ENCODE data around the gene ZNF296. TPM values are rescaled to one million over a fixed set of nuclear protein-coding genes. Genes with fewer than 3 reads are reported as not detected.

The ZNF296 gene
- polyA plus RNA-seq, 1 experiment = 0.09 TPM

DNA sequence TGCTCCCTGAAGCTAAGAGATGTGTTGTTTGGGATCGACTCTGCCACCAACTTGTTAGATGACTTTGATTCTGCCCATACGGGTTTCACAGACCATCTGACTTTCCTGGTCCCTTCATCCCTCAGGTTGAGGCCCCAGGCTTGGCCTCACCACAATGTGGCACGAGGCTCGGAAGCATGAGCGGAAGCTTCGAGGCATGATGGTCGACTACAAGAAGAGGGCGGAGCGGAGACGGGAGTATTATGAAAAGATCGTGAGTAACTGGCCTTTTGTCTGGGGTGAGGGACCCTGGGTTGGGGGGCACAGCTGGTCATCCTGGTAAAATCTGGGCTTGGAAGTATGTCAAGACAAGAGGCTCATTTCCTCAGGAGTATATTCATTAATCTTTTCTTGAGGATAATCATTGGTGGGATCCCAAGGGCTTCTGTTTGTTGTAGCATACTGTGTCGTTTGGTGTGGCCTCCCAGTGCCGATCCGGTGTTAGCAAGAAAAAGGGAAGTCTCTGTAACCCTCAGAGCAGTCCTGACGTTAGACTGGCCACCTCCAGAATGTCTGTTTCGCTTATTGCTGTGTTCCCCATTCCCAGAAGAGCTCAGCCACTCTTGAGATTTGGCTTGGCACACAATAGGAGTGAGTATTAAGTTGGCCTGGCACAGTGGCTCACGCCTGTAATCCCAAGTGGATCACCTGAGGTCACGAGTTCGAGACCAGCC lies 36.1 kb downstream of the ZNF296 start:
- peak overlapping the region; percentile 87 for H3K4me3 ChIP-seq (ENCODE audit: low read depth, low read length)
- CTCF ChIA-PET = interaction anchor here (0.7 to 5.3 kb wide), 4 partner anchors 11 to 61 kb away, joined by 3 to 28 read pairs (median 4); partner anchors contain the start of gene PPP1R37
- H3K27me3 ChIP-seq (ENCODE audit: control insufficient read depth, insufficient read depth, low read length) = no peaks in the 10 kb centered on the region
- TF ChIP-seq, protein P1, sequence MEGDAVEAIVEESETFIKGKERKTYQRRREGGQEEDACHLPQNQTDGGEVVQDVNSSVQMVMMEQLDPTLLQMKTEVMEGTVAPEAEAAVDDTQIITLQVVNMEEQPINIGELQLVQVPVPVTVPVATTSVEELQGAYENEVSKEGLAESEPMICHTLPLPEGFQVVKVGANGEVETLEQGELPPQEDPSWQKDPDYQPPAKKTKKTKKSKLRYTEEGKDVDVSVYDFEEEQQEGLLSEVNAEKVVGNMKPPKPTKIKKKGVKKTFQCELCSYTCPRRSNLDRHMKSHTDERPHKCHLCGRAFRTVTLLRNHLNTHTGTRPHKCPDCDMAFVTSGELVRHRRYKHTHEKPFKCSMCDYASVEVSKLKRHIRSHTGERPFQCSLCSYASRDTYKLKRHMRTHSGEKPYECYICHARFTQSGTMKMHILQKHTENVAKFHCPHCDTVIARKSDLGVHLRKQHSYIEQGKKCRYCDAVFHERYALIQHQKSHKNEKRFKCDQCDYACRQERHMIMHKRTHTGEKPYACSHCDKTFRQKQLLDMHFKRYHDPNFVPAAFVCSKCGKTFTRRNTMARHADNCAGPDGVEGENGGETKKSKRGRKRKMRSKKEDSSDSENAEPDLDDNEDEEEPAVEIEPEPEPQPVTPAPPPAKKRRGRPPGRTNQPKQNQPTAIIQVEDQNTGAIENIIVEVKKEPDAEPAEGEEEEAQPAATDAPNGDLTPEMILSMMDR (IDR thresholded peaks at IDR 0.05; ENCODE audit: insufficient read depth, low read depth, low read length) = no peak
- H3K36me3 ChIP-seq (ENCODE audit: control insufficient read depth, insufficient read depth, low read length) = peaks cover 27% of the 10 kb centered on the region
- POLR2A ChIA-PET = no interaction called here
- no peak for DNase-seq (ENCODE audit: low read depth)

DNA sequence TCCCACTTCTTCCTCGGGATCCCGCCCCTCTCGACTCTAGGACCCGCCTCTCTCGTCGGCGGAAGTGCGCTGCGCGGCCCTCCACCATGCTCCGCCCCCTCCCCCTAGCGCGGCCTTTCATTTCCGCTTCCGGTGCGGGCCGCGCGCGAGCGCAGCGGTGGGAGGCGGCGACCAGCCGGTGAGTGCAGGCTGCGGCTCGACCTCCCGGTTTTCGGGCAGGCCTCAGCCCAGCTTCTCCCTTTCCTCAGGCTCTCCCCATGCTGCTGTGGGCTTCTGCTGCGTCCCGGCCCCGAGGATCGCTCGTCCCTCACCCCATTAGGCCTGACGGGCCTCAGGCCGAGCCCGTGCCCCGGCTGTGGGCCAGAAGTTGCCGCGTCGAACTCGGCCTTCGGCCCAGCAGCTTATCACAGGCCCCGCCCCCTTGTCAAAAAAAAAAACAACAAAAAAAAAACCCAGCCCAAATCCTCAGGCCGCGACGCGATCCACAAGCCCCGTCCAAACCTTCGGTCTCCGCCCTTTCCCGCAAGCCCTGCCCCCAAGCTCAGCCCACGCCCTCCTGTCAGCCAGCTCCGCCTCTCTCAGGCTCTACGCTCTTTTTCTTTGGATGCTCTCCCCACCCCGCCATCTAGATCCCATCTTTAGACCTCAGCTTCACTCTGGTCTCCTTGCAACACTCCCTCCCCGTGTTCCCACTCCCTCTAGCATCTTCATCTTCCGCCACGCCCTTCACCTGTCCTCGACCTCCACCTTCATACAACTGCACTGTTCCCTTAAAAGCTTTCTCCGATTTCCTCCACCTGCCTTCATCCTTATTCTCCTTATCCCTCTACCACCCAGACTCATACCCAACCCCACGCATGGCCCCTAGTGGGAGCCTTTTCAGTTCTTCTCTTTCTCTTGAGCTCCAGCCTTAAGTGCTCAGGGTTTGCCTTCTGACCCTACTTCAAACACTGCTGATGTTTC lies 37.1 kb downstream of the ZNF296 start, which contains the start of gene CLASRP:
CLASRP (plus strand) TSS at position 115 of the 963 bp plus-strand sequence. CDS start 1,168 bp downstream, outside the sequence.
- CTCF ChIA-PET = interaction anchor here (0.7 to 5.3 kb wide), 5 partner anchors 11 to 1482 kb away, joined by 3 to 28 read pairs (median 3); no protein-coding TSS in a partner anchor
- Histone ChIP-seq H3K4me3 (ENCODE audit: low read depth, low read length) (peak within 1 kb of the TSS; percentile 87), H3K36me3 (ENCODE audit: control insufficient read depth, insufficient read depth, low read length) (peaks cover 21% of the 10 kb centered on the region), H3K27me3 (ENCODE audit: control insufficient read depth, insufficient read depth, low read length) (no peaks in the 10 kb centered on the region)
- POLR2A ChIA-PET = interaction anchor here (0.6 to 0.7 kb wide), 3 partner anchors 458 to 1031 kb away, joined by 4 to 7 read pairs (median 4); no protein-coding TSS in a partner anchor
- TF ChIP-seq, protein P1 (IDR thresholded peaks at IDR 0.05; ENCODE audit: insufficient read depth, low read depth, low read length) = no peak
- peak; percentile 31 for DNase-seq (ENCODE audit: low read depth)

DNA sequence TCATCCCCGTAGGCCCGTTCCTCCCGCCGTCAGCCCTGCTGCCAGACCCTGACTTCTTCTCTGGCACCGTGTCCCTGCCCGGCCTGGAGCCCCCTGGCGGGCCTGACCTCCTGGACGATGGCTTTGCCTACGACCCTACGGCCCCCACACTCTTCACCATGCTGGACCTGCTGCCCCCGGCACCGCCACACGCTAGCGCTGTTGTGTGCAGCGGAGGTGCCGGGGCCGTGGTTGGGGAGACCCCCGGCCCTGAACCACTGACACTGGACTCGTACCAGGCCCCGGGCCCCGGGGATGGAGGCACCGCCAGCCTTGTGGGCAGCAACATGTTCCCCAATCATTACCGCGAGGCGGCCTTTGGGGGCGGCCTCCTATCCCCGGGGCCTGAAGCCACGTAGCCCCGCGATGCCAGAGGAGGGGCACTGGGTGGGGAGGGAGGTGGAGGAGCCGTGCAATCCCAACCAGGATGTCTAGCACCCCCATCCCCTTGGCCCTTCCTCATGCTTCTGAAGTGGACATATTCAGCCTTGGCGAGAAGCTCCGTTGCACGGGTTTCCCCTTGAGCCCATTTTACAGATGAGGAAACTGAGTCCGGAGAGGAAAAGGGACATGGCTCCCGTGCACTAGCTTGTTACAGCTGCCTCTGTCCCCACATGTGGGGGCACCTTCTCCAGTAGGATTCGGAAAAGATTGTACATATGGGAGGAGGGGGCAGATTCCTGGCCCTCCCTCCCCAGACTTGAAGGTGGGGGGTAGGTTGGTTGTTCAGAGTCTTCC lies 38.7 kb downstream of the ZNF296 start:
- CTCF ChIA-PET = interaction anchor here (5.3 kb wide), 1 partner anchor 22 kb away, joined by 28 read pairs; no protein-coding TSS in a partner anchor

DNA sequence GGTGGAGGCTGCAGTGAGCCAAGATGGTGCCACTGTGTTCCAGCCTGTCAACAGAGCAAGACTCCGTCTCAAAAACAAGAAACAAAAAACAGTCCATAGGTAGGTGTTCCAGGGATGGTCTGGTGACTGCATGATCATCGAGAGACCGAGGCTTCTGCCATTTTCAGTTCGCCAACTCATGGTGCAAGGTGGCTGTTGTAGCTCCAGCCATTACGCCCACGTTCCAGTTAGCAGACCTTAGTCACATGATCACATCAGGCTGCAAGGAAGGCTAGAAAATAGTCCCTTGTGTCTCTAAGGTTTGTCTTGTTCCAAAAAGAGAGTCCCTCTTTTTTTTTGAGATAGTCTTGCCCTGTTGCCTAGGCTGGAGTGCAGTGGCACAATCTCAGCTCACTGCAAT lies 40.5 kb downstream of the ZNF296 start:
- ChIA-PET CTCF (interaction anchor here (1.5 kb wide), 1 partner anchor 24 kb away, joined by 5 read pairs; no protein-coding TSS in a partner anchor), POLR2A (no interaction called here)
- TF ChIP-seq, protein P1 (IDR thresholded peaks at IDR 0.05; ENCODE audit: insufficient read depth, low read depth, low read length) = no peak
- Histone ChIP-seq H3K27me3 (ENCODE audit: control insufficient read depth, insufficient read depth, low read length) (no peaks in the 10 kb centered on the region), H3K36me3 (ENCODE audit: control insufficient read depth, insufficient read depth, low read length) (peaks cover 16% of the 10 kb centered on the region), H3K4me3 (ENCODE audit: low read depth, low read length) (no peak overlapping the region)
- DNase-seq (ENCODE audit: low read depth) = no peak

More for the DNA sequence above, 38.7 kb downstream of the ZNF296 start:
- Histone ChIP-seq H3K27me3 (ENCODE audit: control insufficient read depth, insufficient read depth, low read length) (no peaks in the 10 kb centered on the region), H3K4me3 (ENCODE audit: low read depth, low read length) (no peak overlapping the region), H3K36me3 (ENCODE audit: control insufficient read depth, insufficient read depth, low read length) (peaks cover 18% of the 10 kb centered on the region)
- DNase-seq (ENCODE audit: low read depth) = no peak
- POLR2A ChIA-PET = no interaction called here
- TF ChIP-seq, protein P1 (IDR thresholded peaks at IDR 0.05; ENCODE audit: insufficient read depth, low read depth, low read length) = no peak

All from BJ (cell line).